CD14-positive monocyte (primary cell): Measurements from ENCODE around the gene CES3. TPM values are rescaled to one million over a fixed set of nuclear protein-coding genes. Genes with fewer than 3 reads are reported as not detected.
"Not testable (repeated sequence)": the region's sequence is repeated elsewhere in the genome, so short reads cannot be mapped to it uniquely, and the experiment has no call there.

Experiments used
- DNase-seq, 3 donors: peaks; one replicate each; pipeline ENCODE4 v3.0.0-alpha.2; 2011 to 2022
- H2AFZ ChIP-seq: 2 replicates; pipeline ENCODE4 v1.6.0; 2012; ENCODE audit warnings: mild to moderate bottlenecking, low read depth, low read length, inconsistent platforms; ENCODE audit not compliant: insufficient read depth, poor library complexity, severe bottlenecking
- H3K27ac ChIP-seq, 2 donors: 1 replicate in 1 of 2; 2 replicates in 1 of 2; pipeline ENCODE4 v1.5.1; 2012 to 2013; ENCODE audit warnings: low read length in 2 of 2, control low read depth in 1 of 2, inconsistent platforms in 1 of 2, low read depth in 1 of 2, mild to moderate bottlenecking in 1 of 2
- H3K27me3 ChIP-seq, 2 donors: one replicate each; pipeline versions ENCODE4 v1.6.0 to v1.6.1; 2011 to 2013; ENCODE audit warnings: low read length in 2 of 2; ENCODE audit not compliant: control insufficient read depth in 2 of 2, insufficient read depth in 2 of 2
- H3K36me3 ChIP-seq, 2 donors: replicated peaks in 1 of 2; 1 replicate in 1 of 2; 2 replicates in 1 of 2; pipeline versions ENCODE4 v1.5.1 to v1.6.1; 2012 to 2013; ENCODE audit warnings: low read length in 2 of 2, control low read depth in 1 of 2, inconsistent platforms in 1 of 2, mild to moderate bottlenecking in 1 of 2; ENCODE audit not compliant: insufficient read depth in 2 of 2, control insufficient read depth in 1 of 2
- H3K4me1 ChIP-seq, 2 donors: 1 replicate in 1 of 2; 2 replicates in 1 of 2; pipeline versions ENCODE4 v1.5.1 to v1.6.1; 2012 to 2013; ENCODE audit warnings: low read length in 2 of 2, control low read depth in 1 of 2, inconsistent platforms in 1 of 2, mild to moderate bottlenecking in 1 of 2, moderate library complexity in 1 of 2; ENCODE audit not compliant: insufficient read depth in 2 of 2, control insufficient read depth in 1 of 2
- H3K4me2 ChIP-seq: replicated peaks from 2 replicates; pipeline ENCODE3; 2012; ENCODE audit warnings: low read length, moderate library complexity, mild to moderate bottlenecking; ENCODE audit not compliant: poor library complexity, severe bottlenecking; ENCODE audit errors: extremely low read depth
- H3K4me3 ChIP-seq, 3 experiments: fragments of 200-600 bp in 1 of 3; sonication (generic) in 1 of 3; replicated peaks in 1 of 3; 1 replicate in 2 of 3; 2 replicates in 1 of 3; pipeline ENCODE4 v1.5.1; 2011 to 2013; ENCODE audit warnings: low read length in 3 of 3, mild to moderate bottlenecking in 3 of 3, control low read depth in 2 of 3, low read depth in 2 of 3, inconsistent platforms in 1 of 3, moderate library complexity in 1 of 3
- H3K79me2 ChIP-seq: 2 replicates; pipeline ENCODE4 v1.6.0; 2012; ENCODE audit warnings: mild to moderate bottlenecking, control low read depth, inconsistent platforms, low read length, moderate library complexity; ENCODE audit not compliant: insufficient read depth
- H3K9ac ChIP-seq: 2 replicates; pipeline ENCODE4 v1.6.0; 2017; ENCODE audit warnings: low read length, mild to moderate bottlenecking; ENCODE audit not compliant: insufficient read depth, poor library complexity, severe bottlenecking
- H3K9me3 ChIP-seq, 2 donors: replicated peaks in 1 of 2; 1 replicate in 1 of 2; 2 replicates in 1 of 2; pipeline versions ENCODE4 v1.5.1 to v1.6.1; 2012 to 2013; ENCODE audit warnings: low read length in 2 of 2, control low read depth in 1 of 2; ENCODE audit not compliant: control insufficient read depth in 1 of 2, insufficient read depth in 1 of 2
- H4K20me1 ChIP-seq: 2 replicates; pipeline ENCODE4 v1.6.0; 2012; ENCODE audit warnings: mild to moderate bottlenecking, low read length, control low read depth, moderate library complexity; ENCODE audit not compliant: insufficient read depth
- H3K27ac Mint-ChIP-seq, 7 donors: one replicate each; pipeline ENCODE4 v1.8.0; 2020; ENCODE audit warnings: mild to moderate bottlenecking in 7 of 7, mixed read lengths in 7 of 7, moderate library complexity in 6 of 7, inconsistent platforms in 2 of 7
- H3K27me3 Mint-ChIP-seq, 3 donors: one replicate each; pipeline ENCODE4 v1.8.0; 2021 to 2022; ENCODE audit warnings: low read depth in 3 of 3, mild to moderate bottlenecking in 3 of 3, mixed read lengths in 3 of 3, moderate library complexity in 3 of 3, inconsistent platforms in 1 of 3
- H3K36me3 Mint-ChIP-seq, 2 donors: one replicate each; pipeline ENCODE4 v1.8.0; 2020; ENCODE audit warnings: mixed read lengths in 2 of 2, inconsistent platforms in 1 of 2, mild to moderate bottlenecking in 1 of 2
- H3K4me1 Mint-ChIP-seq: one replicate; pipeline ENCODE4 v1.8.0; 2020; ENCODE audit warnings: mild to moderate bottlenecking, mixed read lengths
- H3K4me3 Mint-ChIP-seq, 2 donors: one replicate each; pipeline ENCODE4 v1.8.0; 2020; ENCODE audit warnings: mild to moderate bottlenecking in 2 of 2, mixed read lengths in 2 of 2, moderate library complexity in 1 of 2
- H3K9me3 Mint-ChIP-seq, 7 donors: one replicate each; pipeline ENCODE4 v1.8.0; 2020 to 2022; ENCODE audit warnings: mixed read lengths in 7 of 7, mild to moderate bottlenecking in 6 of 7, moderate library complexity in 6 of 7, inconsistent platforms in 2 of 7
- WGBS: methylation state at CpG from one replicate; pipeline ENCODE4 v1.1.5; 2013; ENCODE audit warnings: missing lambda C conversion rate; ENCODE audit not compliant: insufficient coverage; 5-methylcytosine and 5-hydroxymethylcytosine counted together
- intact Hi-C, 2 donors: fragments of 100-400 bp; cut with micrococcal nuclease; formaldehyde crosslinking; loops; one replicate each; pipeline versions ENCODE4 v1.15.0 to v1.15.1; 2023
- polyA plus RNA-seq, 3 donors: library from polyadenylated mRNA; depleted of rRNA in 1 of 3; unstranded in 2 of 3; stranded (reverse) in 1 of 3; fragments of 300-500 nt in 2 of 3; fragments of >200 nt in 1 of 3; fragmentation: Illumina TruSeq in 2 of 3; gene quantifications; 1 replicate in 2 of 3; 2 replicates in 1 of 3; pipeline ENCODE4 v1.2.3, GENCODE V29; 2012 to 2021
- TF ChIP-seq, protein P1 (sequence below): fragments of 200-600 bp; IDR thresholded peaks from one replicate; pipeline ENCODE4 v1.8.0; 2022; ENCODE audit warnings: antibody characterized with exemption, mild to moderate bottlenecking

The CES3 gene
- polyA plus RNA-seq, 3 donors = 0.48 TPM; not detected in 2

DNA sequence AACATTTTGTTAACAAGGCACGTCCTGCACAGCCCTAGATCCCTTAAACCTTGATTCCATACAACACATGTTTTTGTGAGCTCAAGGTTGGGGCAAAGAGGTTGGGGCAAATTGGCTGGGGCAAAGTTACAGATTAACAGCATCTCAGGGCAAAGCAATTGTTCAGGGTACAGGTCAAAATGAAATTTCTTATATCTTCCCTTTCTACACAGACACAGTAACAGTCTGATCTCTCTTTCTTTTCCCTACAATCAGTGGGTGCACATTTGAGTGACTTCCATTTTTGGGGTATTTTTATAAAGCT lies 5.0 kb upstream of the CES3 start:
- not testable (repeated sequence) for DNase-seq, H3K27ac ChIP-seq, H3K4me3 Mint-ChIP-seq, H3K4me2 ChIP-seq, H4K20me1 ChIP-seq, H3K9me3 Mint-ChIP-seq, H3K36me3 ChIP-seq, H3K9me3 ChIP-seq, H3K36me3 Mint-ChIP-seq, H3K4me3 ChIP-seq, H3K79me2 ChIP-seq, H2AFZ ChIP-seq, H3K9ac ChIP-seq, H3K27ac Mint-ChIP-seq
- no CpG with 5 or more reads among the region's 1 CpG for WGBS
- Histone ChIP-seq H3K27me3 (peaks cover 6 to 15% of the 10 kb centered on the region in 2 donors), H3K4me1 (peaks cover 37 to 40% of the 10 kb centered on the region in 2 donors)
- intact Hi-C loops = loop anchor here in 1 of 2 donors (5.0 kb wide), 1 partner anchor 201 kb away; the partner anchor contains the start of genes FBXL8 and TRADD
- H3K4me1 Mint-ChIP-seq = peaks cover 38% of the 10 kb centered on the region
- H3K27me3 Mint-ChIP-seq = peaks cover 14 to 21% (median 16%) of the 10 kb centered on the region in 3 donors

DNA sequence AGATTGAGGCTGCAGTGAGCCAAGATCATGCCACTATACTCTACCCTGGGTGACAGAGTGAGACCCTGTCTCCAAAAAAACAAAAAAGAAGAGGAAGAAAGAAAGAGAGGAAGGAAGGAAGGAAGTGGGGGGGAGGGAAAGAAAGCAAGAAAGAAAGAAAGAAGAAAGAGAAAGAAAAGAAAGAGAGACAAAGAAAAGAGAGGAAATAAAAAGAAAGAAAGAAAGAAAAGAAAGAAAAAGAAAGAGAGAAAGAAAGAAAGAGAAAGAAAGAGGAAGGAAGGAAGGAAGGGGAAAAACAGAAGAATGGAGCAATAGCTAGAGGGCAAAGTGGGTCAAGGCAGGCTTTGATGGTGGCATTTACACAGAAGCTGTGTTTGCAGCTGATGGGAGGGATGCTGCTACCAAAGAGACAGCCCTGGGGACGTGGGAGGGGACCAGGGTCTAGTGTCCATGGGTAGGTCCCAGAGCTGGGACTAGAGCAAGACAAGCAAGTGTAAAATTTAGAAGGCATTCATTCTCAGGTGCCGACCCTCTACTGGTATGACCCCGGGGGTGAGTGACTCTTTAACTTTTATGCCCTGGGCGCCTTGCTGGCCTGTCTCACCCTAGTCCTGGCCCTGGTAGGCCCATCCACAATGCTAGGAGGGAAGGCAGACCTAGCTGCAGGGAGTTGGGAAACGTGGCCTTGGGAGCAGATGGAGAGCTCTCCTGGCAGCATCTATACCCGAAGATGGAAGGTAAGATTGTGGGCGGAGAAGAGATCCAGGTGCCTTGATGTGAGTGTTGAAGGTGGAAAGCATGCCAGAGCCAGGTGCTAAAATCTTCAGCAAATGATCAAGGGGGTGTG lies 2.0 kb upstream of the CES3 start:
- H3K4me1 Mint-ChIP-seq = peaks cover 55% of the 10 kb centered on the region
- H3K36me3 ChIP-seq = no peaks in the 10 kb centered on the region
- peak overlapping the region; percentile 54 to 67 for H3K27ac ChIP-seq
- no peak overlapping the region for H3K9ac ChIP-seq
- peak in 1 of 3 donors; percentile 7 for DNase-seq
- peak overlapping the region; percentile 72 to 93 (median 86) for H3K27ac Mint-ChIP-seq
- no peaks in the 10 kb centered on the region for H3K36me3 Mint-ChIP-seq
- H3K4me1 ChIP-seq = peaks cover 54 to 59% of the 10 kb centered on the region in 2 donors
- TF ChIP-seq, protein P1, sequence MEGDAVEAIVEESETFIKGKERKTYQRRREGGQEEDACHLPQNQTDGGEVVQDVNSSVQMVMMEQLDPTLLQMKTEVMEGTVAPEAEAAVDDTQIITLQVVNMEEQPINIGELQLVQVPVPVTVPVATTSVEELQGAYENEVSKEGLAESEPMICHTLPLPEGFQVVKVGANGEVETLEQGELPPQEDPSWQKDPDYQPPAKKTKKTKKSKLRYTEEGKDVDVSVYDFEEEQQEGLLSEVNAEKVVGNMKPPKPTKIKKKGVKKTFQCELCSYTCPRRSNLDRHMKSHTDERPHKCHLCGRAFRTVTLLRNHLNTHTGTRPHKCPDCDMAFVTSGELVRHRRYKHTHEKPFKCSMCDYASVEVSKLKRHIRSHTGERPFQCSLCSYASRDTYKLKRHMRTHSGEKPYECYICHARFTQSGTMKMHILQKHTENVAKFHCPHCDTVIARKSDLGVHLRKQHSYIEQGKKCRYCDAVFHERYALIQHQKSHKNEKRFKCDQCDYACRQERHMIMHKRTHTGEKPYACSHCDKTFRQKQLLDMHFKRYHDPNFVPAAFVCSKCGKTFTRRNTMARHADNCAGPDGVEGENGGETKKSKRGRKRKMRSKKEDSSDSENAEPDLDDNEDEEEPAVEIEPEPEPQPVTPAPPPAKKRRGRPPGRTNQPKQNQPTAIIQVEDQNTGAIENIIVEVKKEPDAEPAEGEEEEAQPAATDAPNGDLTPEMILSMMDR = no peak
- H4K20me1 ChIP-seq = no peaks in the 10 kb centered on the region
- no peaks in the 10 kb centered on the region for H3K79me2 ChIP-seq
- intact Hi-C loops = loop anchor here in 1 of 2 donors (5.0 kb wide), 1 partner anchor 198 kb away; the partner anchor contains the start of genes FBXL8 and TRADD
- H3K27me3 Mint-ChIP-seq = peaks cover 0 to 2% (median 0%) of the 10 kb centered on the region in 3 donors
- no peaks in the 10 kb centered on the region for H3K9me3 Mint-ChIP-seq
- H3K4me2 ChIP-seq = peak overlapping the region; percentile 51
- no peaks in the 10 kb centered on the region for H3K9me3 ChIP-seq
- peak overlapping the region in 1 of 3 experiments; percentile 47 for H3K4me3 ChIP-seq
- H2AFZ ChIP-seq = no peak overlapping the region
- no peaks in the 10 kb centered on the region for H3K27me3 ChIP-seq
- 82% methylated on average over 6 of the region's 7 CpGs for WGBS
- peak overlapping the region in 1 of 2 donors; percentile 73 for H3K4me3 Mint-ChIP-seq
